K562 (cell line): ENCODE data around the gene NVL. TPM values are rescaled to one million over a fixed set of nuclear protein-coding genes. Genes with fewer than 3 reads are reported as not detected.
A peak's percentile ranks its signal among the peaks of the same experiment; 100 is the strongest.

Source experiments
- BMI1 ChIP-seq: fragments of 150-350 bp; IDR thresholded peaks from 2 replicates; pipeline ENCODE4 v1.6.1; 2014; ENCODE audit warnings: low read length
- CCNT2 ChIP-seq: IDR thresholded peaks from 2 replicates; pipeline ENCODE4 v1.6.1; 2011; ENCODE audit warnings: borderline replicate concordance, low read depth, mild to moderate bottlenecking, moderate library complexity, mixed read lengths, low read length; ENCODE audit not compliant: insufficient read length; ENCODE audit errors: extremely low read depth
- CHD2 ChIP-seq: IDR thresholded peaks from 2 replicates; pipeline ENCODE4 v1.6.1; 2011; ENCODE audit warnings: low read depth, low read length
- MCM7 ChIP-seq, 2 experiments: fragments of 450-650 bp; IDR thresholded peaks; 2 replicates each; pipeline ENCODE4 v1.6.1; 2016 to 2018
- NFE2L1 ChIP-seq: fragments of 450-650 bp; IDR thresholded peaks from 2 replicates; pipeline ENCODE4 v1.6.1; 2016; ENCODE audit warnings: missing genetic modification characterization, low read depth, mild to moderate bottlenecking, missing compliant biosample characterization, moderate library complexity, borderline replicate concordance
- NR2F6 ChIP-seq: fragments of 450-650 bp; formaldehyde crosslinking; IDR thresholded peaks from 2 replicates; pipeline ENCODE4 v1.4.0; 2020; ENCODE audit warnings: mild to moderate bottlenecking
- PCBP1 ChIP-seq: fragments of 200-400 bp; formaldehyde crosslinking; IDR thresholded peaks from 2 replicates; pipeline ENCODE4 v1.6.1; 2018; ENCODE audit warnings: mild to moderate bottlenecking, low read depth, low read length; ENCODE audit not compliant: poor library complexity, severe bottlenecking
- PURB ChIP-seq: sonication (generic); formaldehyde crosslinking; IDR thresholded peaks from 2 replicates; pipeline ENCODE4 v1.9.0; 2021; ENCODE audit warnings: low read depth, mild to moderate bottlenecking, missing genetic modification reagents
- SMAD4 ChIP-seq: fragments of 250-450 bp; sonication (Bioruptor Pico); conservative IDR thresholded peaks from 2 replicates; pipeline ENCODE4 v1.8.0; 2021; ENCODE audit warnings: inconsistent platforms, mild to moderate bottlenecking, moderate library complexity
- ZFP36 ChIP-seq: fragments of 150-350 bp; IDR thresholded peaks from 2 replicates; pipeline ENCODE4 v1.6.1; 2018; ENCODE audit warnings: low read length, low read depth; ENCODE audit not compliant: partially characterized antibody
- ZNF785 ChIP-seq: fragments of 250-450 bp; sonication (Bioruptor Pico); IDR thresholded peaks from 2 replicates; pipeline ENCODE4 v1.4.0; 2020; ENCODE audit warnings: mild to moderate bottlenecking
- polyA plus RNA-seq, 8 experiments: library from polyadenylated mRNA; depleted of rRNA in 4 of 8; stranded (reverse) in 5 of 8; unstranded in 3 of 8; fragments of >200 nt; fragmentation: Nextera tagmentation in 2 of 8; fragmentation: Illumina TruSeq in 1 of 8; extraction: Ambion mirVana in 2 of 8; extraction: Trizol in 1 of 8; gene quantifications; 2 replicates each; pipeline versions ENCODE4 v1.2.1 to v1.2.3, GENCODE V29; 2011 to 2014; ENCODE audit warnings: inconsistent platforms in 1 of 8, missing spikeins in 1 of 8
- total RNA-seq, 7 experiments: library from RNA; depleted of rRNA in 6 of 7; stranded (reverse); fragments of >200 nt in 6 of 7; fragmentation: Illumina TruSeq in 2 of 7; extraction: Trizol in 2 of 7; gene quantifications; 2 replicates each; pipeline versions ENCODE4 v1.2.1 to v1.2.3, GENCODE V29; 2011 to 2021; ENCODE audit warnings: low replicate concordance in 1 of 7
- TF ChIP-seq, protein P1 (sequence below): fragments of 250-450 bp; sonication (Bioruptor Pico); IDR thresholded peaks from 2 replicates; pipeline ENCODE4 v1.4.0; 2020; ENCODE audit warnings: mild to moderate bottlenecking
- TF ChIP-seq, protein P2 (sequence below): fragments of 250-450 bp; sonication (Bioruptor Pico); IDR thresholded peaks from 2 replicates; pipeline ENCODE4 v1.8.0; 2021; ENCODE audit warnings: mild to moderate bottlenecking, moderate library complexity
- TF ChIP-seq, protein P3 (sequence below), 2 experiments: fragments of 450-650 bp; IDR thresholded peaks; 2 replicates each; pipeline ENCODE4 v1.6.1; 2016
- TF ChIP-seq, protein P4 (sequence below), 2 experiments: fragments of 450-650 bp; formaldehyde crosslinking in 1 of 2; IDR thresholded peaks; 2 replicates each; pipeline versions ENCODE4 v1.4.0 to v1.6.1; 2014 to 2020; ENCODE audit warnings: mild to moderate bottlenecking in 2 of 2, borderline replicate concordance in 1 of 2, low read depth in 1 of 2

Gene NVL
- total and polyA plus RNA-seq, 9 of the 15 experiments (the other 6 are each of a cell fraction or from before 2014, with no cell fraction given), result 32.5 to 86.6 (median 62.9) TPM

DNA sequence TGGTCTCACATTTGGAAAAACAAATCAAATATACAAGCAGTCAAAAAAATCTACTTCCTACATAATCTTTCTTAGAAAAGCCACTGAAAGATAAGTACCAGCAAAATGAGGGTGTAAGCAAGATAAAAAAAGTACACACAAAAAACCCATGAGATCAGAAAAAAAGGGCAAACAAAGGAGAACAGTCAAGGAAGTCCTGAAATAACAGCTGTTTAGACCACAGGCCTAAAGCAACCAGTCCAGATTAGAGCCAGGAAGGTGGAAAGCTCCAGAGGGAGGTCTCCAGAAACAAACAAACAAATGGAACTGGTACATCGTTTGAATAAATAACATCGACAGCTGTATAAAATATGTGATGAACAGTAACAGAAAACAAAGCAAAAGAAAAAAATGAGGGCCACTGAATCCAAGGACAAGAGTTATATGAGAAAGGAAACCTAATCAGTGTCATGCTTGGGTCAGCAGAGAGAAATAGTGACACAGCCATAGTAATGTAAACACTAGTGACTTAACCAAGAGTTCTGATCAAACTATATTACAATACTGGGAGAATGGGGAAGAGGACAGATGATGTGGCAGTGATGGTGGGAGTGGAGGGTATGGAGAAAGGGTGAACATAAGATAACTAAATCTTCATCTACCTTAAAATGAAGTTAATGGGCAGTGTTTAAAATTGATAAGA, 67.5 kb downstream of the NVL start (continued):
- TF ChIP-seq SMAD4, result no peak
- no peak for TF ChIP-seq NR2F6 (CRISPR knock-in tag)
- TF ChIP-seq NFE2L1 (tag), result no peak
- no peak for TF ChIP-seq PURB
- TF ChIP-seq CHD2, result no peak
- TF ChIP-seq, protein P1, sequence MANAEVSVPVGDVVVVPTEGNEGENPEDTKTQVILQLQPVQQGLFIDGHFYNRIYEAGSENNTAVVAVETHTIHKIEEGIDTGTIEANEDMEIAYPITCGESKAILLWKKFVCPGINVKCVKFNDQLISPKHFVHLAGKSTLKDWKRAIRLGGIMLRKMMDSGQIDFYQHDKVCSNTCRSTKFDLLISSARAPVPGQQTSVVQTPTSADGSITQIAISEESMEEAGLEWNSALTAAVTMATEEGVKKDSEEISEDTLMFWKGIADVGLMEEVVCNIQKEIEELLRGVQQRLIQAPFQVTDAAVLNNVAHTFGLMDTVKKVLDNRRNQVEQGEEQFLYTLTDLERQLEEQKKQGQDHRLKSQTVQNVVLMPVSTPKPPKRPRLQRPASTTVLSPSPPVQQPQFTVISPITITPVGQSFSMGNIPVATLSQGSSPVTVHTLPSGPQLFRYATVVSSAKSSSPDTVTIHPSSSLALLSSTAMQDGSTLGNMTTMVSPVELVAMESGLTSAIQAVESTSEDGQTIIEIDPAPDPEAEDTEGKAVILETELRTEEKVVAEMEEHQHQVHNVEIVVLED (CRISPR knock-in tag), result no peak
- TF ChIP-seq, protein P2, sequence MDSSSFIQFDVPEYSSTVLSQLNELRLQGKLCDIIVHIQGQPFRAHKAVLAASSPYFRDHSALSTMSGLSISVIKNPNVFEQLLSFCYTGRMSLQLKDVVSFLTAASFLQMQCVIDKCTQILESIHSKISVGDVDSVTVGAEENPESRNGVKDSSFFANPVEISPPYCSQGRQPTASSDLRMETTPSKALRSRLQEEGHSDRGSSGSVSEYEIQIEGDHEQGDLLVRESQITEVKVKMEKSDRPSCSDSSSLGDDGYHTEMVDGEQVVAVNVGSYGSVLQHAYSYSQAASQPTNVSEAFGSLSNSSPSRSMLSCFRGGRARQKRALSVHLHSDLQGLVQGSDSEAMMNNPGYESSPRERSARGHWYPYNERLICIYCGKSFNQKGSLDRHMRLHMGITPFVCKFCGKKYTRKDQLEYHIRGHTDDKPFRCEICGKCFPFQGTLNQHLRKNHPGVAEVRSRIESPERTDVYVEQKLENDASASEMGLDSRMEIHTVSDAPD (CRISPR knock-in tag), result no peak
- TF ChIP-seq, protein P3, sequence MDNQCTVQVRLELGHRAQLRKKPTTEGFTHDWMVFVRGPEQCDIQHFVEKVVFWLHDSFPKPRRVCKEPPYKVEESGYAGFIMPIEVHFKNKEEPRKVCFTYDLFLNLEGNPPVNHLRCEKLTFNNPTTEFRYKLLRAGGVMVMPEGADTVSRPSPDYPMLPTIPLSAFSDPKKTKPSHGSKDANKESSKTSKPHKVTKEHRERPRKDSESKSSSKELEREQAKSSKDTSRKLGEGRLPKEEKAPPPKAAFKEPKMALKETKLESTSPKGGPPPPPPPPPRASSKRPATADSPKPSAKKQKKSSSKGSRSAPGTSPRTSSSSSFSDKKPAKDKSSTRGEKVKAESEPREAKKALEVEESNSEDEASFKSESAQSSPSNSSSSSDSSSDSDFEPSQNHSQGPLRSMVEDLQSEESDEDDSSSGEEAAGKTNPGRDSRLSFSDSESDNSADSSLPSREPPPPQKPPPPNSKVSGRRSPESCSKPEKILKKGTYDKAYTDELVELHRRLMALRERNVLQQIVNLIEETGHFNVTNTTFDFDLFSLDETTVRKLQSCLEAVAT (IDR thresholded peaks at IDR 0.05), result peak in 1 of 2 experiments; percentile 66; a peak in 1 of 4 replicates
- TF ChIP-seq ZNF785 (CRISPR knock-in tag), result no peak
- TF ChIP-seq CCNT2, result no peak
- TF ChIP-seq, protein P4, sequence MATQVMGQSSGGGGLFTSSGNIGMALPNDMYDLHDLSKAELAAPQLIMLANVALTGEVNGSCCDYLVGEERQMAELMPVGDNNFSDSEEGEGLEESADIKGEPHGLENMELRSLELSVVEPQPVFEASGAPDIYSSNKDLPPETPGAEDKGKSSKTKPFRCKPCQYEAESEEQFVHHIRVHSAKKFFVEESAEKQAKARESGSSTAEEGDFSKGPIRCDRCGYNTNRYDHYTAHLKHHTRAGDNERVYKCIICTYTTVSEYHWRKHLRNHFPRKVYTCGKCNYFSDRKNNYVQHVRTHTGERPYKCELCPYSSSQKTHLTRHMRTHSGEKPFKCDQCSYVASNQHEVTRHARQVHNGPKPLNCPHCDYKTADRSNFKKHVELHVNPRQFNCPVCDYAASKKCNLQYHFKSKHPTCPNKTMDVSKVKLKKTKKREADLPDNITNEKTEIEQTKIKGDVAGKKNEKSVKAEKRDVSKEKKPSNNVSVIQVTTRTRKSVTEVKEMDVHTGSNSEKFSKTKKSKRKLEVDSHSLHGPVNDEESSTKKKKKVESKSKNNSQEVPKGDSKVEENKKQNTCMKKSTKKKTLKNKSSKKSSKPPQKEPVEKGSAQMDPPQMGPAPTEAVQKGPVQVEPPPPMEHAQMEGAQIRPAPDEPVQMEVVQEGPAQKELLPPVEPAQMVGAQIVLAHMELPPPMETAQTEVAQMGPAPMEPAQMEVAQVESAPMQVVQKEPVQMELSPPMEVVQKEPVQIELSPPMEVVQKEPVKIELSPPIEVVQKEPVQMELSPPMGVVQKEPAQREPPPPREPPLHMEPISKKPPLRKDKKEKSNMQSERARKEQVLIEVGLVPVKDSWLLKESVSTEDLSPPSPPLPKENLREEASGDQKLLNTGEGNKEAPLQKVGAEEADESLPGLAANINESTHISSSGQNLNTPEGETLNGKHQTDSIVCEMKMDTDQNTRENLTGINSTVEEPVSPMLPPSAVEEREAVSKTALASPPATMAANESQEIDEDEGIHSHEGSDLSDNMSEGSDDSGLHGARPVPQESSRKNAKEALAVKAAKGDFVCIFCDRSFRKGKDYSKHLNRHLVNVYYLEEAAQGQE (IDR thresholded peaks at IDR 0.05; ENCODE audit: borderline replicate concordance), result 0 out of 2 replicates have a peak, but pooled peaks have one; percentile 6
- TF ChIP-seq, protein P4 (CRISPR knock-in tag; IDR thresholded peaks at IDR 0.05; ENCODE audit: low read depth), result no peak
- TF ChIP-seq MCM7 (IDR thresholded peaks at IDR 0.05), result no peak
- TF ChIP-seq PCBP1, result no peak
- no peak for TF ChIP-seq BMI1
- no peak for TF ChIP-seq ZFP36
